T-helper 1 cell treated with Interleukin-12 subunit alpha and Interleukin-12 subunit beta and Interleukin-4 antibody, amounts not matched to agents 30 ng/mL and 1 ng/mL, for 36 hours (primary cell): Measurements from ENCODE around the gene FADS6. TPM values are rescaled to one million over a fixed set of nuclear protein-coding genes. Genes with fewer than 3 reads are reported as not detected.

Source experiments
- intact Hi-C: fragments of 100-400 bp; cut with micrococcal nuclease; formaldehyde crosslinking; loops from one replicate; pipeline ENCODE4 v1.15.1; 2024
- total RNA-seq: library from RNA; stranded (reverse); gene quantifications from 2 replicates; pipeline ENCODE4 v1.2.3, GENCODE V29; 2022

FADS6 gene
- total RNA-seq, 1 donor from 2014 or later: not detected

DNA sequence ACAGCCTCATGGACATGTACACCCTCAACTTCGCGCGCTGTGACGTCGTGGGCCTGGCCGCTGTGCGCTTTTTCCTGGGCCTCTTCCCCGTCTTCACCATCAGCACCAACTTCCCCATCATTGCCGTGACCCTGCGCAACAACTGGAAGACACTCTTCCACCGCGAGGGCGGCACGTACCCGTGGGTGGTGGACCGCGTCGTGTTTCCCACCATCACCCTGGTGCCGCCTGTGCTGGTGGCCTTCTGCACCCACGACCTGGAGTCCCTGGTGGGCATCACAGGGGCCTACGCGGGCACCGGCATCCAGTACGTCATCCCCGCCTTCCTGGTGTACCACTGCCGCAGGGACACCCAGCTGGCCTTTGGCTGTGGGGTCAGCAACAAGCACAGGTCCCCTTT, 57.2 kb downstream of the FADS6 start:
- intact Hi-C loops: no loop called here

GRCh38 chr17:74833501-74834377, 59.7 kb downstream of the FADS6 start:
- intact Hi-C loops: no loop called here

GRCh38 chr17:74832421-74832820, 61.0 kb downstream of the FADS6 start:
- intact Hi-C loops: no loop called here

- intact Hi-C loops: no loop called here
Measured at GRCh38 chr17:74831444-74832146, 61.8 kb downstream of the FADS6 start.

DNA sequence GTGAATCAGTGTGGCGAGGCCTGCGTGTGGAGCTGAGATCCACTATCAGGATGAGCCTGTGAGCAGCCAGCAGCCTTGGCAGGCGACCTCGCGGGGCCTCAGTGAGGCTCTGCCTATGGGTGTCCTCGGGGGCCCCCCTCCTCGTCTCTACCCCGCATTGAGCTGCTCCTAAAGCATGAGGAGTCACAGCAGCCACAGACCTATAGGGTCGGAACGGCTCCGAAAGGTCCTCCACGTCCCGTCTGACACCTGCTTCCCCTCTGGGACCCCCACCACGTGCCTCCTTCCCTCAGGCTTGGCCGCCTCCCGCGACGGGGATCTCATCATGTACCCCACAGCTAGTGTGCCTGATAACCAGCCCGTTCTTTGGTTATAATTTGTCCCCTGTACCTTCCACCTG, 62.6 kb downstream of the FADS6 start:
- intact Hi-C loops: no loop called here

DNA sequence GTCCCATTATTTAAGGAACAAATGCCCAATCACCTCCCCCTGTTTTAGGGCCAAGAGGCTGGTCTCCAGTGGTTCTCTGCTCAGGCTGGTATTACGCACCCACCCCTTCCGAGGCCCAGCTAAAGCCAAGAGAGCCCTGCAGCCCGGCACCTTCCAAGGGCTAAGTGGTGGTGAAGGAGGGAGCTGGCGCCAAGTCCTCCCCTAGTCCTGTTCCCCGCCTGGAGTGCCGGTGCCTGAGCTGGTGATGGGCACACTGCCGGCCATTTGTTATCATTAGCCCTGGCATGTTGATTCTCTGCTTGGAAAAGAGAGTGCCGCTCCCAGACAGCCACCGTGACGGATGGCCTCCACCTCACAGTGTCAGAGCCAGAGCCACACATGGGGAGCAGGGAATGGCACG, 65.6 kb downstream of the FADS6 start:
- intact Hi-C loops: no loop called here

Other genes starting within 250 kb of the FADS6 start
- not detected in 2 replicates for gene CD300LF, start 180.7 kb downstream of the FADS6 start, total RNA-seq
- 50.4 and 56.8 TPM in 2 replicates for gene RAB37, start 156.4 kb downstream of the FADS6 start, total RNA-seq
- 308 TPM in 2 replicates for gene NHERF1, start 145.0 kb downstream of the FADS6 start, total RNA-seq
- 37.4 and 40.9 TPM in 2 replicates for gene NAT9, start 117.3 kb downstream of the FADS6 start, total RNA-seq
- 0.22 and 0.49 TPM in 2 replicates for gene GRIN2C, start 33.7 kb downstream of the FADS6 start, total RNA-seq
- 37.3 and 40.6 TPM in 2 replicates for gene FDXR, start 20.6 kb downstream of the FADS6 start, total RNA-seq
- not detected in 2 replicates for gene USH1G, start 29.6 kb upstream of the FADS6 start, total RNA-seq
- gene OTOP2, start 30.6 kb upstream of the FADS6 start, total RNA-seq: not detected in 2 replicates
- gene OTOP3, start 42.3 kb upstream of the FADS6 start, total RNA-seq: not detected in 2 replicates
- gene HID1, start 79.1 kb upstream of the FADS6 start, total RNA-seq: 0.61 and 1.2 TPM in 2 replicates
- 0.20 and 0.24 TPM in 2 replicates for gene CDR2L, start 94.0 kb upstream of the FADS6 start, total RNA-seq
- gene MRPL58, start 119.0 kb upstream of the FADS6 start, total RNA-seq: 43.1 and 43.3 TPM in 2 replicates
- 186 and 190 TPM in 2 replicates for gene ATP5PD, start 153.3 kb upstream of the FADS6 start, total RNA-seq
- 19.3 and 20.3 TPM in 2 replicates for gene KCTD2, start 153.6 kb upstream of the FADS6 start, total RNA-seq
- 7.6 and 7.8 TPM in 2 replicates for gene SLC16A5, start 194.3 kb upstream of the FADS6 start, total RNA-seq
- 15.7 and 16.5 TPM in 2 replicates for gene ARMC7, start 216.3 kb upstream of the FADS6 start, total RNA-seq
- gene NT5C, start 238.1 kb upstream of the FADS6 start, total RNA-seq: 52.1 and 53.9 TPM in 2 replicates